Measurements from ENCODE around the gene AKT2. TPM values are rescaled to one million over a fixed set of nuclear protein-coding genes. Genes with fewer than 3 reads are reported as not detected.

Gene AKT2
- total RNA-seq, 1 experiment from 2014 or later: 141 TPM

DNA sequence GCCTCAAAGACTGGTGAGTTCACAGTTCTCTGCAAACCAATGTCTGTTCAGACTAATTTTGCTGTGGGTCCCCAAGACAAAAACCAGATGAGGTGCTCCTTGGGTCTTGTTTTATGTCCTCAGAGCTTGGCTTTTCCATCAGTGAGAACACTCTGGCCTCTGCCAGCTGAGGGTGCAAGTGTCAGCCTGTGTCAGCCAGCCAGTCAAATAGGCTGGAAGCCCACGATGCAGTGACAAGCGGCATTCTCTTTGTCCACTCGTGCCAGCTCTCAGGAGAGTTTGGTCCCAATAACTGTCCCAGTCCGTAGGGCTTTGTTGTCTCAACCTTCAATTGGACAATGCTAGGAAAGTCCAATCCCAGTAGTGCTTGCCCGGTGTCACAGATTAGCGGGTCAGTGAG, 9.4 kb upstream of the AKT2 start:
- Histone ChIP-seq H3K4me3 (replicated peaks in 1 of 2; ENCODE audit: low read depth in 1 of 2, low read length in 2 of 2) (no peak overlapping the region), H3K9me3 (ENCODE audit: control insufficient read depth in 1 of 2, insufficient read depth in 1 of 2, low read depth in 1 of 2, low read length in 2 of 2) (no peaks in the 10 kb centered on the region), H3K36me3 (ENCODE audit: control insufficient read depth in 1 of 2, insufficient read depth in 2 of 2, low read length in 2 of 2) (no peaks in the 10 kb centered on the region; a peak in 1 of 4 replicates), H3K27ac (ENCODE audit: low read depth, low read length) (no peak overlapping the region), H3K4me2 (ENCODE audit: low read length) (no peak overlapping the region), H3K27me3 (ENCODE audit: insufficient read depth, low read length) (no peaks in the 10 kb centered on the region), H3K9me2 (ENCODE audit: insufficient read depth) (no peaks in the 10 kb centered on the region), H4K20me1 (ENCODE audit: insufficient read depth) (no peaks in the 10 kb centered on the region), H2AFZ (ENCODE audit: low read depth, low read length, poor library complexity, severe bottlenecking) (no peak overlapping the region), H3K4me1 (ENCODE audit: control insufficient read depth in 1 of 2, insufficient read depth in 2 of 2, low read length in 2 of 2) (no peaks in the 10 kb centered on the region), H3K9ac (ENCODE audit: low read length) (no peak overlapping the region), H3K79me2 (ENCODE audit: insufficient read depth, low read length) (no peaks in the 10 kb centered on the region)
- no peak for TF ChIP-seq SRF (IDR thresholded peaks at IDR 0.05; ENCODE audit: low read depth)
- TF ChIP-seq ZNF274 (IDR thresholded peaks at IDR 0.05; ENCODE audit: low read depth, low read length): no peak
- TF ChIP-seq POLR2A (IDR thresholded peaks at IDR 0.05; ENCODE audit: borderline replicate concordance, extremely low read depth, insufficient read depth, insufficient read length): no peak
- TF ChIP-seq POLR2AphosphoS5 (IDR thresholded peaks at IDR 0.05; ENCODE audit: low read depth, low read length): no peak
- TF ChIP-seq ZBTB33 (IDR thresholded peaks at IDR 0.05; ENCODE audit: extremely low read depth, insufficient replicate concordance, low read length): no peak
- TF ChIP-seq ZFX (IDR thresholded peaks at IDR 0.05): no peak
- no peak for TF ChIP-seq SP1 (IDR thresholded peaks at IDR 0.05; ENCODE audit: low read depth)
- no peak for TF ChIP-seq CBX3 (IDR thresholded peaks at IDR 0.05; ENCODE audit: low read depth)
- POLR2A ChIA-PET: no interaction called here
- intact Hi-C loops (cut with micrococcal nuclease): no loop called here
- ATAC-seq (no peak), DNase-seq (ENCODE audit: low read depth, low spot score) (no peak)
- RAD21 ChIA-PET (ENCODE audit: low non-redundant PET in 1 of 2, low total read pairs in 2 of 2, uncharacterized antibody in 2 of 2, unreplicated experiment in 2 of 2): no interaction called here
- no TSS peak for BruUV-seq (replicated peaks)
- CTCF ChIA-PET: no interaction called here

DNA sequence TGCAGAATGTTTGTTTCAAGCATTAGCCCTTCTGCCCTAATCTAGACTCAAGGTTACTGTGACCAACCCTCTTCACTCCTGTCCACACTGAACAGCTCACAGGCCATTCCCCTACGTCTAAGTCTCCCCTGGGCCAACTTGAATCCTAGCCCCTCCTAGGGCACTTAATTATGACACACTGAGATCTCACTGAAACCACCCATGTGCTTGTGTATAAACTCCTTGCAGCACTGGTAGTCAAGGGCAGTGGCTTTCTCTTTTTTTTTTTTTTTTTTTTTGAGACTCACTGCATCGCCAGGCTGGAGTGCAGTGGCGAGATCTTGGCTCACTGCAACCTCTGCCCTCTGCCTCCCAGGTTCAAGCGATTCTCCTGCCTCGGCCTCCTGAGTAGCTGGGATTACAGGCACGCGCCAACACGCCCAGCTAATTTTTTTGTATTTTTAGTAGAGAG, 1.9 kb upstream of the AKT2 start:
- Histone ChIP-seq H3K9me2 (ENCODE audit: insufficient read depth) (no peaks in the 10 kb centered on the region), H3K27me3 (ENCODE audit: insufficient read depth, low read length) (no peaks in the 10 kb centered on the region), H3K9ac (ENCODE audit: low read length) (0 out of 2 replicates have a peak overlapping the region, but pooled peaks have one; percentile 17), H3K9me3 (ENCODE audit: control insufficient read depth in 1 of 2, insufficient read depth in 1 of 2, low read depth in 1 of 2, low read length in 2 of 2) (no peaks in the 10 kb centered on the region), H3K79me2 (ENCODE audit: insufficient read depth, low read length) (peaks cover 30% of the 10 kb centered on the region), H3K4me2 (ENCODE audit: low read length) (no peak overlapping the region), H3K36me3 (ENCODE audit: control insufficient read depth in 1 of 2, insufficient read depth in 2 of 2, low read length in 2 of 2) (peaks cover 0 to 4% of the 10 kb centered on the region in 2 experiments; a peak in 1 of 4 replicates), H3K27ac (ENCODE audit: low read depth, low read length) (peak overlapping the region; percentile 27; the same call in 1 of the 2 replicates), H3K4me3 (replicated peaks in 1 of 2; ENCODE audit: low read depth in 1 of 2, low read length in 2 of 2) (no peak overlapping the region), H3K4me1 (ENCODE audit: control insufficient read depth in 1 of 2, insufficient read depth in 2 of 2, low read length in 2 of 2) (peaks cover 11 to 18% of the 10 kb centered on the region in 2 experiments), H4K20me1 (ENCODE audit: insufficient read depth) (no peaks in the 10 kb centered on the region), H2AFZ (ENCODE audit: low read depth, low read length, poor library complexity, severe bottlenecking) (no peak overlapping the region)
- POLR2A ChIA-PET: no interaction called here
- ATAC-seq: no peak
- BruUV-seq (replicated peaks): no TSS peak
- RAD21 ChIA-PET (ENCODE audit: low non-redundant PET in 1 of 2, low total read pairs in 2 of 2, uncharacterized antibody in 2 of 2, unreplicated experiment in 2 of 2): no interaction called here
- CTCF ChIA-PET: no interaction called here
- DNase-seq (ENCODE audit: low read depth, low spot score): no peak
- intact Hi-C loops (cut with micrococcal nuclease): no loop called here
- no peak for TF ChIP-seq MAX (IDR thresholded peaks at IDR 0.05)
- TF ChIP-seq TCF7L2 (IDR thresholded peaks at IDR 0.05; ENCODE audit: borderline replicate concordance, extremely low read depth, insufficient read depth, insufficient read length): no peak
- no peak for TF ChIP-seq FOSL1 (IDR thresholded peaks at IDR 0.05; ENCODE audit: low read depth)
- no peak for TF ChIP-seq ELF1 (IDR thresholded peaks at IDR 0.05; ENCODE audit: borderline replicate concordance, low read depth)
- no peak for TF ChIP-seq POLR2A (IDR thresholded peaks at IDR 0.05; ENCODE audit: borderline replicate concordance, extremely low read depth, insufficient read depth, insufficient read length)
- TF ChIP-seq EZH2 (IDR thresholded peaks at IDR 0.05): no peak
- no peak for TF ChIP-seq ZFX (IDR thresholded peaks at IDR 0.05)
- TF ChIP-seq YY1 (IDR thresholded peaks at IDR 0.05; ENCODE audit: extremely low read depth, insufficient replicate concordance, low read depth, low read length): no peak
- no peak for TF ChIP-seq CEBPB (IDR thresholded peaks at IDR 0.05; ENCODE audit: low read depth)
- TF ChIP-seq ATF3 (IDR thresholded peaks at IDR 0.05): no peak
- TF ChIP-seq SP1 (IDR thresholded peaks at IDR 0.05; ENCODE audit: low read depth): no peak
- no peak for TF ChIP-seq POLR2AphosphoS5 (IDR thresholded peaks at IDR 0.05; ENCODE audit: low read depth, low read length)
- TF ChIP-seq JUND (IDR thresholded peaks at IDR 0.05): no peak
- TF ChIP-seq SIN3A (IDR thresholded peaks at IDR 0.05; ENCODE audit: low read depth): no peak
